HEK293 (cell line): Measurements from ENCODE around the gene EBF3.

Source experiments
- CTCF ChIA-PET: fragments of 350-600 bp; formaldehyde crosslinking; extraction: SDS; loops from one replicate; lab custom pipeline; 2021; ENCODE audit warnings: antibody characterized with exemption; lab: Yijun Ruan, JAX
- POLR2A ChIA-PET: fragments of 300-600 bp; formaldehyde crosslinking; extraction: SDS; loops from one replicate; lab custom pipeline; 2020; ENCODE audit warnings: antibody characterized with exemption, inconsistent platforms; lab: Yijun Ruan, JAX
- H3K27ac ChIP-seq: fragments of 200-500 bp; sonication (Bioruptor generic); 2 replicates; pipeline ENCODE4 v1.5.1; 2014; ENCODE audit warnings: low read depth, low read length, control low read depth, inconsistent platforms; ENCODE audit errors: extremely low read depth
- H3K36me3 ChIP-seq, 2 experiments: fragments of 200-500 bp in 1 of 2; sonication (Bioruptor generic) in 1 of 2; 1 replicate in 1 of 2; 2 replicates in 1 of 2; pipeline ENCODE4 v1.5.1; 2014 to 2017; ENCODE audit warnings: inconsistent platforms in 2 of 2, low read length in 2 of 2; ENCODE audit not compliant: control insufficient read depth in 2 of 2, insufficient read depth in 1 of 2
- H3K4me1 ChIP-seq: fragments of 200-500 bp; sonication (Bioruptor generic); 2 replicates; pipeline ENCODE4 v1.5.1; 2014; ENCODE audit warnings: mild to moderate bottlenecking, low read length, inconsistent platforms; ENCODE audit not compliant: control insufficient read depth, insufficient read depth
- H3K4me3 ChIP-seq: 2 replicates; pipeline ENCODE4 v1.5.1; 2011; ENCODE audit warnings: low read depth, mild to moderate bottlenecking, control low read depth, low read length, moderate library complexity
- H3K9me3 ChIP-seq: fragments of 200-500 bp; sonication (Bioruptor generic); 2 replicates; pipeline ENCODE4 v1.5.1; 2014; ENCODE audit warnings: low read depth, low read length, inconsistent platforms; ENCODE audit not compliant: control insufficient read depth, insufficient read depth
- AEBP2 ChIP-seq: fragments of 450-650 bp; formaldehyde crosslinking; IDR thresholded peaks from 2 replicates; pipeline ENCODE4 v1.5.1; 2016; ENCODE audit warnings: missing biosample characterization, missing genetic modification characterization, borderline replicate concordance
- KLF7 ChIP-seq: fragments of 450-650 bp; formaldehyde crosslinking; IDR thresholded peaks from 2 replicates; pipeline ENCODE4 v1.5.1; 2016; ENCODE audit warnings: missing biosample characterization, missing genetic modification characterization, borderline replicate concordance
- ZNF18 ChIP-seq: fragments of 450-650 bp; formaldehyde crosslinking; IDR thresholded peaks from 2 replicates; pipeline ENCODE4 v1.5.1; 2016; ENCODE audit warnings: missing biosample characterization, missing genetic modification characterization

EBF3 gene

GRCh38 chr10:129786216-129786615, 177.9 kb downstream of the EBF3 start (continued):
- no peak for TF ChIP-seq ZNF18

- ChIA-PET POLR2A (no interaction called here), CTCF (interaction anchor here (1.1 kb wide), 1 partner anchor 13 kb away, joined by 3 read pairs; no protein-coding TSS in a partner anchor)
- Histone ChIP-seq H3K4me3 (no peak overlapping the region), H3K4me1 (no peaks in the 10 kb centered on the region; the same call in 1 of the 2 replicates), H3K9me3 (no peaks in the 10 kb centered on the region), H3K27ac (no peak overlapping the region), H3K36me3 (no peaks in the 10 kb centered on the region)
- TF ChIP-seq KLF7 (tag by site-specific recombination) = no peak
- TF ChIP-seq AEBP2 (tag by site-specific recombination) = no peak
Measured at GRCh38 chr10:129785536-129785981, 178.5 kb downstream of the EBF3 start.
